ENCODE data around the gene COMMD9. TPM values are rescaled to one million over a fixed set of nuclear protein-coding genes. Genes with fewer than 3 reads are reported as not detected.
"Not testable (repeated sequence)": the region's sequence is repeated elsewhere in the genome, so short reads cannot be mapped to it uniquely, and the experiment has no call there.

The COMMD9 gene
- polyA plus RNA-seq, 3 donors, result 105 to 238 (median 235) TPM

GRCh38 chr11:36326524-36327419 lies 37.5 kb upstream of the COMMD9 start:
- no peaks in the 10 kb centered on the region for H3K9me3 Mint-ChIP-seq

GRCh38 chr11:36325403-36325802 lies 36.2 kb upstream of the COMMD9 start:
- intact Hi-C loops (cut with micrococcal nuclease); H3K9me3 ChIP-seq (replicated peaks in 1 of 2; ENCODE audit: control insufficient read depth in 1 of 2, insufficient read depth in 1 of 2, low read length in 2 of 2); H3K36me3 ChIP-seq (replicated peaks in 1 of 2; ENCODE audit: control insufficient read depth in 1 of 2, insufficient read depth in 2 of 2, low read length in 2 of 2); H3K27ac ChIP-seq (ENCODE audit: low read depth in 1 of 2, low read length in 2 of 2); H3K27me3 ChIP-seq (ENCODE audit: control insufficient read depth in 2 of 2, insufficient read depth in 2 of 2, low read length in 2 of 2); H3K4me1 ChIP-seq (ENCODE audit: control insufficient read depth in 1 of 2, insufficient read depth in 2 of 2, low read length in 2 of 2); H4K20me1 ChIP-seq (ENCODE audit: insufficient read depth, low read length); DNase-seq; H3K4me3 Mint-ChIP-seq; H3K27me3 Mint-ChIP-seq (ENCODE audit: low read depth in 3 of 3); H3K9ac ChIP-seq (ENCODE audit: insufficient read depth, low read length, poor library complexity, severe bottlenecking); H3K9me3 Mint-ChIP-seq; H3K4me3 ChIP-seq (replicated peaks in 1 of 3; ENCODE audit: low read depth in 2 of 3, low read length in 3 of 3); H3K36me3 Mint-ChIP-seq; H2AFZ ChIP-seq (ENCODE audit: insufficient read depth, low read depth, low read length, poor library complexity, severe bottlenecking); H3K4me1 Mint-ChIP-seq; H3K79me2 ChIP-seq (ENCODE audit: insufficient read depth, low read length); H3K4me2 ChIP-seq (replicated peaks; ENCODE audit: extremely low read depth, low read length, poor library complexity, severe bottlenecking): not testable (repeated sequence)
- peak overlapping the region in 1 of 7 donors; percentile 60 for H3K27ac Mint-ChIP-seq
- 100% methylated on average over 1 of the region's 5 CpGs for WGBS (ENCODE audit: insufficient coverage)

More at GRCh38 chr11:36326524-36327419, 37.5 kb upstream of the COMMD9 start:
- Histone ChIP-seq H3K27ac (ENCODE audit: low read depth in 1 of 2, low read length in 2 of 2) (no peak overlapping the region), H3K4me2 (replicated peaks; ENCODE audit: extremely low read depth, low read length, poor library complexity, severe bottlenecking) (no peak overlapping the region), H2AFZ (ENCODE audit: insufficient read depth, low read depth, low read length, poor library complexity, severe bottlenecking) (peak overlapping the region; percentile 8), H3K36me3 (replicated peaks in 1 of 2; ENCODE audit: control insufficient read depth in 1 of 2, insufficient read depth in 2 of 2, low read length in 2 of 2) (no peaks in the 10 kb centered on the region), H3K4me1 (ENCODE audit: control insufficient read depth in 1 of 2, insufficient read depth in 2 of 2, low read length in 2 of 2) (peaks cover 3 to 6% of the 10 kb centered on the region in 2 donors), H3K27me3 (ENCODE audit: control insufficient read depth in 2 of 2, insufficient read depth in 2 of 2, low read length in 2 of 2) (no peaks in the 10 kb centered on the region), H3K79me2 (ENCODE audit: insufficient read depth, low read length) (no peaks in the 10 kb centered on the region), H3K4me3 (replicated peaks in 1 of 3; ENCODE audit: low read depth in 2 of 3, low read length in 3 of 3) (no peak overlapping the region), H4K20me1 (ENCODE audit: insufficient read depth, low read length) (no peaks in the 10 kb centered on the region), H3K9ac (ENCODE audit: insufficient read depth, low read length, poor library complexity, severe bottlenecking) (no peak overlapping the region), H3K9me3 (replicated peaks in 1 of 2; ENCODE audit: control insufficient read depth in 1 of 2, insufficient read depth in 1 of 2, low read length in 2 of 2) (no peaks in the 10 kb centered on the region)
- 50% methylated on average over 3 of the region's 3 CpGs for WGBS (ENCODE audit: insufficient coverage)
- intact Hi-C loops (cut with micrococcal nuclease), result no loop called here
- peaks cover 4% of the 10 kb centered on the region for H3K4me1 Mint-ChIP-seq
- H3K4me3 Mint-ChIP-seq, result peak overlapping the region in 1 of 2 donors; percentile 58
- TF ChIP-seq CTCF (IDR thresholded peaks at IDR 0.05), result no peak
- no peaks in the 10 kb centered on the region for H3K36me3 Mint-ChIP-seq
- peaks cover 0 to 1% (median 0%) of the 10 kb centered on the region in 3 donors for H3K27me3 Mint-ChIP-seq (ENCODE audit: low read depth in 3 of 3)
- peak in 1 of 3 donors; percentile 12 for DNase-seq
- peak overlapping the region in 1 of 7 donors; percentile 64 for H3K27ac Mint-ChIP-seq

GRCh38 chr11:36324956-36325355 lies 35.7 kb upstream of the COMMD9 start:
- H3K27ac ChIP-seq (ENCODE audit: low read depth in 1 of 2, low read length in 2 of 2); H3K36me3 Mint-ChIP-seq; DNase-seq; H3K4me3 Mint-ChIP-seq; intact Hi-C loops (cut with micrococcal nuclease); H3K9ac ChIP-seq (ENCODE audit: insufficient read depth, low read length, poor library complexity, severe bottlenecking); H3K27me3 ChIP-seq (ENCODE audit: control insufficient read depth in 2 of 2, insufficient read depth in 2 of 2, low read length in 2 of 2); H4K20me1 ChIP-seq (ENCODE audit: insufficient read depth, low read length); H3K4me1 Mint-ChIP-seq; H3K27me3 Mint-ChIP-seq (ENCODE audit: low read depth in 3 of 3); H3K4me2 ChIP-seq (replicated peaks; ENCODE audit: extremely low read depth, low read length, poor library complexity, severe bottlenecking); H3K9me3 Mint-ChIP-seq; H3K36me3 ChIP-seq (replicated peaks in 1 of 2; ENCODE audit: control insufficient read depth in 1 of 2, insufficient read depth in 2 of 2, low read length in 2 of 2); H3K79me2 ChIP-seq (ENCODE audit: insufficient read depth, low read length); H3K4me1 ChIP-seq (ENCODE audit: control insufficient read depth in 1 of 2, insufficient read depth in 2 of 2, low read length in 2 of 2); H3K9me3 ChIP-seq (replicated peaks in 1 of 2; ENCODE audit: control insufficient read depth in 1 of 2, insufficient read depth in 1 of 2, low read length in 2 of 2); H2AFZ ChIP-seq (ENCODE audit: insufficient read depth, low read depth, low read length, poor library complexity, severe bottlenecking); H3K4me3 ChIP-seq (replicated peaks in 1 of 3; ENCODE audit: low read depth in 2 of 3, low read length in 3 of 3): not testable (repeated sequence)
- 97% methylated on average over 15 of the region's 15 CpGs for WGBS (ENCODE audit: insufficient coverage)
- peak overlapping the region in 1 of 7 donors; percentile 60 for H3K27ac Mint-ChIP-seq

Measured in CD14-positive monocyte (primary cell).